H1 (cell line): ENCODE results near the gene EMC10. TPM values are rescaled to one million over a fixed set of nuclear protein-coding genes. Genes with fewer than 3 reads are reported as not detected.
"Not testable (repeated sequence)": the region's sequence is repeated elsewhere in the genome, so short reads cannot be mapped to it uniquely, and the experiment has no call there.

Experiments used
- CTCF ChIA-PET: fragments of 300-600 bp; sonication (Branson Sonifier 250); formaldehyde crosslinking; loops from one replicate; lab custom pipeline; 2021; ENCODE audit not compliant: partially characterized antibody; lab: Charles Lee
- POLR2A ChIA-PET: fragments of 300-600 bp; sonication (Branson Sonifier 250); formaldehyde crosslinking; loops from one replicate; lab custom pipeline; 2021; ENCODE audit warnings: inconsistent platforms; ENCODE audit not compliant: partially characterized antibody; lab: Charles Lee
- DNase-seq, 2 experiments: peaks; one replicate each; pipeline versions ENCODE4 v3.0.0 to v3.0.0-alpha.2; 2010 to 2022; ENCODE audit warnings: low spot score in 2 of 2, low read depth in 1 of 2, mixed read lengths in 1 of 2
- FAIRE-seq: peaks from 2 replicates; lab custom pipeline; 2011; peaks lifted over from hg19 to GRCh38; lab: Jason Lieb, UNC
- H2AFZ ChIP-seq: 2 replicates; pipeline ENCODE4 v1.8.1; 2012; ENCODE audit warnings: low read length, inconsistent platforms
- H2AK5ac ChIP-seq: 2 replicates; pipeline ENCODE4 v1.6.1; 2013; ENCODE audit warnings: low read depth, low read length
- H2BK120ac ChIP-seq: replicated peaks from 2 replicates; pipeline ENCODE3; 2013; ENCODE audit warnings: low read depth, low read length, inconsistent platforms
- H2BK12ac ChIP-seq: 2 replicates; pipeline ENCODE4 v1.6.1; 2013; ENCODE audit warnings: low read depth, low read length
- H2BK15ac ChIP-seq: 2 replicates; pipeline ENCODE4 v1.6.1; 2013; ENCODE audit warnings: low read length
- H2BK20ac ChIP-seq: 2 replicates; pipeline ENCODE4 v1.6.1; 2013; ENCODE audit warnings: low read length
- H2BK5ac ChIP-seq: 2 replicates; pipeline ENCODE4 v1.6.1; 2013; ENCODE audit warnings: low read depth, low read length
- H3K14ac ChIP-seq: 2 replicates; pipeline ENCODE4 v1.6.1; 2013; ENCODE audit warnings: inconsistent platforms; ENCODE audit not compliant: insufficient read length
- H3K18ac ChIP-seq: 2 replicates; pipeline ENCODE4 v1.6.1; 2013; ENCODE audit warnings: low read length; ENCODE audit errors: extremely low read depth
- H3K23ac ChIP-seq: 2 replicates; pipeline ENCODE4 v1.6.1; 2013; ENCODE audit warnings: inconsistent platforms; ENCODE audit not compliant: insufficient read length
- H3K23me2 ChIP-seq: 2 replicates; pipeline ENCODE4 v1.6.1; 2013; ENCODE audit warnings: low read depth, low read length
- H3K27ac ChIP-seq: 2 replicates; pipeline ENCODE4 v1.6.1; 2011; ENCODE audit warnings: low read depth, low read length, inconsistent platforms
- H3K27me3 ChIP-seq, 4 experiments: replicated peaks in 1 of 4; 1 replicate in 1 of 4; 2 replicates in 3 of 4; pipeline versions ENCODE4 v1.6.1 to v1.8.1; 2011 to 2013; ENCODE audit warnings: low read length in 3 of 4, mild to moderate bottlenecking in 3 of 4, inconsistent platforms in 2 of 4, mixed read lengths in 2 of 4, moderate library complexity in 1 of 4; ENCODE audit not compliant: control insufficient read depth in 3 of 4, insufficient read depth in 3 of 4; ENCODE audit errors: extremely low read depth in 1 of 4
- H3K36me3 ChIP-seq, 4 experiments: 2 replicates each; pipeline versions ENCODE4 v1.6.1 to v1.8.1; 2011 to 2013; ENCODE audit warnings: mild to moderate bottlenecking in 4 of 4, low read length in 3 of 4, moderate library complexity in 2 of 4, control low read depth in 1 of 4, inconsistent platforms in 1 of 4; ENCODE audit not compliant: insufficient read depth in 4 of 4, control insufficient read depth in 2 of 4
- H3K4ac ChIP-seq: replicated peaks from 2 replicates; pipeline ENCODE3; 2013; ENCODE audit warnings: low read length, low read depth, mixed read lengths, inconsistent platforms; ENCODE audit not compliant: insufficient read length
- H3K4me1 ChIP-seq, 4 experiments: replicated peaks in 1 of 4; 1 replicate in 1 of 4; 2 replicates in 3 of 4; pipeline versions ENCODE4 v1.6.1 to v1.8.1; 2011 to 2013; ENCODE audit warnings: low read length in 3 of 4, inconsistent platforms in 2 of 4, mixed read lengths in 1 of 4; ENCODE audit not compliant: insufficient read depth in 4 of 4, control insufficient read depth in 3 of 4
- H3K4me2 ChIP-seq, 2 experiments: 2 replicates each; pipeline versions ENCODE4 v1.6.1 to v1.8.1; 2011 to 2013; ENCODE audit warnings: low read depth in 2 of 2, low read length in 2 of 2, control low read depth in 1 of 2, inconsistent platforms in 1 of 2, mild to moderate bottlenecking in 1 of 2; ENCODE audit not compliant: insufficient read depth in 1 of 2
- H3K4me3 ChIP-seq, 4 experiments: fragments of 200-600, 300-600 bp in 1 of 4; sonication (generic), shearing (Covaris generic), sonication (Bioruptor Twin) in 1 of 4; 2 replicates each; pipeline versions ENCODE4 v1.5.1 to v1.8.1; 2011 to 2016; ENCODE audit warnings: low read length in 4 of 4, low read depth in 3 of 4, control low read depth in 2 of 4, inconsistent platforms in 2 of 4, mild to moderate bottlenecking in 2 of 4, mixed read lengths in 1 of 4, moderate library complexity in 1 of 4; ENCODE audit not compliant: insufficient read depth in 2 of 4; ENCODE audit errors: extremely low read depth in 1 of 4
- H3K56ac ChIP-seq: replicated peaks from 2 replicates; pipeline ENCODE3; 2013; ENCODE audit warnings: low read depth, mild to moderate bottlenecking, mixed read lengths, low read length, inconsistent platforms; ENCODE audit not compliant: insufficient read length
- H3K79me1 ChIP-seq: 2 replicates; pipeline ENCODE4 v1.6.1; 2013; ENCODE audit warnings: low read depth, low read length, control low read depth
- H3K79me2 ChIP-seq, 2 experiments: 2 replicates each; pipeline versions ENCODE4 v1.6.1 to v1.8.1; 2012 to 2013; ENCODE audit warnings: low read length in 2 of 2, mild to moderate bottlenecking in 2 of 2, inconsistent platforms in 1 of 2; ENCODE audit not compliant: insufficient read depth in 2 of 2, control insufficient read depth in 1 of 2
- H3K9ac ChIP-seq, 4 experiments: replicated peaks in 1 of 4; 1 replicate in 1 of 4; 2 replicates in 3 of 4; pipeline versions ENCODE4 v1.6.1 to v1.8.1; 2011 to 2013; ENCODE audit warnings: low read depth in 3 of 4, low read length in 3 of 4, control low read depth in 2 of 4, mild to moderate bottlenecking in 2 of 4, moderate library complexity in 2 of 4, inconsistent platforms in 1 of 4; ENCODE audit errors: extremely low read depth in 1 of 4
- H3K9me3 ChIP-seq, 2 experiments: 2 replicates each; pipeline versions ENCODE4 v1.6.1 to v1.8.1; 2012 to 2013; ENCODE audit warnings: mild to moderate bottlenecking in 2 of 2, moderate library complexity in 2 of 2, control low read depth in 1 of 2, inconsistent platforms in 1 of 2, low read depth in 1 of 2, low read length in 1 of 2, mixed read lengths in 1 of 2; ENCODE audit not compliant: insufficient read depth in 2 of 2
- H4K20me1 ChIP-seq, 2 experiments: replicated peaks in 1 of 2; 2 replicates each; pipeline versions ENCODE3 to v1.8.1; 2011 to 2013; ENCODE audit warnings: inconsistent platforms in 2 of 2, low read length in 2 of 2, mild to moderate bottlenecking in 1 of 2; ENCODE audit not compliant: insufficient read depth in 2 of 2, control insufficient read depth in 1 of 2
- H4K5ac ChIP-seq: 2 replicates; pipeline ENCODE4 v1.6.1; 2013; ENCODE audit warnings: low read length, low read depth, mixed read lengths, inconsistent platforms; ENCODE audit not compliant: insufficient read length
- H4K8ac ChIP-seq: 2 replicates; pipeline ENCODE4 v1.8.0; 2013; ENCODE audit warnings: mild to moderate bottlenecking, moderate library complexity, low read length, inconsistent platforms; ENCODE audit not compliant: insufficient read depth; ENCODE audit errors: extremely low read depth
- H4K91ac ChIP-seq: replicated peaks from 2 replicates; pipeline ENCODE3; 2013; ENCODE audit warnings: low read length, mixed read lengths, inconsistent platforms; ENCODE audit not compliant: insufficient read length
- WGBS, 2 experiments: shearing (Covaris generic) in 1 of 2; methylation state at CpG; one replicate each; pipeline versions ENCODE4 v1.1.6 to v1.1.7; 2013 to 2015; ENCODE audit warnings: low lambda C conversion rate in 2 of 2, mixed read lengths in 2 of 2, inconsistent platforms in 1 of 2, low coverage in 1 of 2, missing lambda C conversion rate in 1 of 2; ENCODE audit not compliant: insufficient replicate concordance in 2 of 2, insufficient coverage in 1 of 2, insufficient read length in 1 of 2; ENCODE audit errors: extremely low coverage in 1 of 2, missing lambda C conversion rate in 1 of 2; 5-methylcytosine and 5-hydroxymethylcytosine counted together
- polyA plus RNA-seq, 7 experiments: library from polyadenylated mRNA; depleted of rRNA in 3 of 7; stranded (reverse) in 5 of 7; unstranded in 2 of 7; fragments of >200 nt in 5 of 7; fragments of 200-250 nt in 2 of 7; gene quantifications; 1 replicate in 5 of 7; 2 replicates in 1 of 7; 4 replicates in 1 of 7; pipeline versions ENCODE4 v1.2.1 to v1.2.3, GENCODE V29; 2011 to 2013; ENCODE audit warnings: missing spikeins in 2 of 7, mixed read lengths in 2 of 7
- total RNA-seq: library from RNA; stranded (reverse); fragmentation: NEBNext Ultra II Directional; extraction: Animal tissue kit (Norgen Biotek cat#: 25700); gene quantifications from 2 replicates; pipeline ENCODE4 v1.2.1, GENCODE V29; 2021

The EMC10 gene
- total and polyA plus RNA-seq, 2 of the 8 experiments (the other 6 are each of a cell fraction or from before 2014, with no cell fraction given): 77.6 to 103 TPM

GRCh38 chr19:50473336-50473735 lies 3.0 kb upstream of the EMC10 start:
- not testable (repeated sequence) for H3K9ac ChIP-seq, H3K4me2 ChIP-seq, H4K91ac ChIP-seq, H2BK120ac ChIP-seq, H4K5ac ChIP-seq, H3K14ac ChIP-seq, H2BK5ac ChIP-seq, H3K9me3 ChIP-seq, H3K23me2 ChIP-seq, H4K8ac ChIP-seq, H2AFZ ChIP-seq, H3K4ac ChIP-seq, H3K56ac ChIP-seq, H3K27ac ChIP-seq, H2BK15ac ChIP-seq, FAIRE-seq, H4K20me1 ChIP-seq, H2BK12ac ChIP-seq, H3K4me3 ChIP-seq, DNase-seq, H3K36me3 ChIP-seq, H3K79me1 ChIP-seq, H3K4me1 ChIP-seq, H3K27me3 ChIP-seq, H2BK20ac ChIP-seq, H2AK5ac ChIP-seq, H3K18ac ChIP-seq, H3K23ac ChIP-seq
- ChIA-PET POLR2A (interaction anchor here (1.5 kb wide), 1 partner anchor 9 kb away, joined by 4 read pairs; no protein-coding TSS in a partner anchor), CTCF (interaction anchor here (0.6 to 3.8 kb wide), 7 partner anchors 9 to 116 kb away, joined by 3 to 21 read pairs (median 3); no protein-coding TSS in a partner anchor)
- peaks cover 1 to 13% of the 10 kb centered on the region in 2 experiments; a peak in 3 of 4 replicates for H3K79me2 ChIP-seq
- WGBS, 2 experiments: 91% methylated on average over 3 of the region's 3 CpGs; no CpG with 5 or more reads in 1 of the 2 experiments
